NCI-H128 (cell line): ENCODE measurements around the gene P3H3.

Experiments
- DNase-seq: peaks from one replicate; lab custom pipeline; 2025; ENCODE audit not compliant: unreplicated experiment; lab: John Stamatoyannopoulos, UW

Gene P3H3

DNA sequence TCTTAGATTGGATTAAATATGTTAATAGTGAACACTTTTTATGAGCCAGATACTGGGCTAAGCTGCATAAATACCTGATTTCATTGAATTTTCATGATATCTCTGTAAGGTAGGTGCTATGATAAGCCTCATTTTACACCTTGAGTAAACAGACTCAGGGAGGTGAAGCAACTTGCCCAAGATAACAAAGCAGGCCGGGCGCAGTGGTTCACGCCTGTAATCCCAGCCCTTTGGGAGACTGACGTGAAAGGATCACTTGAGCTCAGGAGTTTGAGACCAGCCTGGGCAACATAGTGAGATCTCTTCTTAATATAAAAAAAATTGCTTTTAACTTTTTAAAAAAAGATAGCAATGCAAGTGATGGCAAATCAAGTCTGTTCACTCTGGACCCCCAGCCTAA is 13.9 kb downstream of the P3H3 start:
- no peak for DNase-seq

DNA sequence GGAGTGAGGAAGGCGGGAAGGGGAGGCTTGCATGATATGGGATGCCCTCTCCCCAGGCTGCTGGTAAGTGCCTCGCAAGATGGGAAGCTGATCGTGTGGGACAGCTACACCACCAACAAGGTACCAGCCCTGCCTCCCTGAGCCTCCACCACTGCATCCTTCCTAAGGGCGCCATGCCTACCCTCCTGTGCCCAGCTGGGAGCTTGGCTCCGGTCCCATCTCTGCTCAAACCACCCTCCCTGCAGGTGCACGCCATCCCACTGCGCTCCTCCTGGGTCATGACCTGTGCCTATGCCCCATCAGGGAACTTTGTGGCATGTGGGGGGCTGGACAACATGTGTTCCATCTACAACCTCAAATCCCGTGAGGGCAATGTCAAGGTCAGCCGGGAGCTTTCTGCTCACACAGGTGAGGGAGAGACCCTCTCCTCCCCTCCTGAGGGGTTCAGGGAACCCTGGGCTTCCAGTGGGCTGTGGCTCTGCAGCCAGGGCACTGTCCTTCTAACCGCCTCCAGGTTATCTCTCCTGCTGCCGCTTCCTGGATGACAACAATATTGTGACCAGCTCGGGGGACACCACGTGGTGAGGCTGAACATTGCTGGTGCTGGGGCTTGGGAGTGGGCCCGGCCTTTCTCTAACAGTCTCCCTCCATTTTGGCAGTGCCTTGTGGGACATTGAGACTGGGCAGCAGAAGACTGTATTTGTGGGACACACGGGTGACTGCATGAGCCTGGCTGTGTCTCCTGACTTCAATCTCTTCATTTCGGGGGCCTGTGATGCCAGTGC is 15.1 kb downstream of the P3H3 start:
- no peak for DNase-seq

DNA sequence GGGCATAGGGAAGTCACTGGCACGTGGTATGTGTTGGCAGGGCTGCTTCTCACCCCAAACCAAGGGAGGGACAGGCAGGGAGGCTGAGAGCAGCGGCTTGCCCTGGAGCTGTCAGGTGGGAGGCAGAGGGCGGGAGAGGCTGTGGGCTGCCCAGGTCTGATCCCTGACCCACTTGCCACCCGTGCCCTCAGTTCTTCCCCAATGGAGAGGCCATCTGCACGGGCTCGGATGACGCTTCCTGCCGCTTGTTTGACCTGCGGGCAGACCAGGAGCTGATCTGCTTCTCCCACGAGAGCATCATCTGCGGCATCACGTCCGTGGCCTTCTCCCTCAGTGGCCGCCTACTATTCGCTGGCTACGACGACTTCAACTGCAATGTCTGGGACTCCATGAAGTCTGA is 17.2 kb downstream of the P3H3 start:
- no peak for DNase-seq

DNA sequence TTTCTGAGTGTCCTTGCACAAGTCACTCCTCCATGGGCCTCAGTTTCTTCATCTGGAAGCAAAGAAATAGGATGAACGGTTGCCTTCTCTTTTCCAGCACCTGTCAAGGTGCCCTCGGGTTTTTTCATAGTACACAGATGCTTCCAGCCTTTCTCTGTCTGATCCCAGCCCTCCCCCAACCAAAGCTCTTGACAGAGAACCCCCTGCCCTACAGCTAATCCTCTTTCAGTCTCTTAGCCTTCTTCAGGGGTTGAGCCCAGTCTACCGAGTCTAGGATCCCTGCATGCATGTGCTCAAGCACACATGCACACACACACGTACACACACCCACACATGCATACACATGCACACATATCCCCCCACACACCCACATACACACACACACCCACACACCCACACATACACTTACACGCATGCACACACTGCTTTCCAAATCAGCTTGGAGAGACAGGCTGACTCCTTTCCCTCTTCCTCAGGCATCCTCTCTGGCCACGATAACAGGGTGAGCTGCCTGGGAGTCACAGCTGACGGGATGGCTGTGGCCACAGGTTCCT is 18.2 kb downstream of the P3H3 start:
- no peak for DNase-seq

DNA sequence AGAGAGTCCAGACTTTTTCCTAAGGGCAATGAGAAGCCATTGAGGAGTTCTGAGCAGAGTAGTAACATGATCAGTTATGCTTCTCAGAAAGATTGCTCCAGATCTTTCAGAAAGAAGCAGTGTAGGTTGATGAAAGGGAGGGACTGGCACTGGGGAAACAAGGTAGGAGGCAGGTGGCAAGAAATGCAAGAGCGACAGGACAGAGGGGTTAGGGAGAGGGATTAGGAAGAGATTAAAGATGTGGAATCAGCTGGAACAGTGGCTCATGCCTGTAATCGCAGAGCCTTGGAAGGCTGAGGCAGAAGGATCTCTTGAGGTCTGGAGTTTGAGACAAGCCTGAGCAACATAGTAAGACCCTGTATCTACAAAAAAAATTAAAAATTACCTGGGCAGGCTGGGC is 19.5 kb downstream of the P3H3 start:
- no peak for DNase-seq

DNA sequence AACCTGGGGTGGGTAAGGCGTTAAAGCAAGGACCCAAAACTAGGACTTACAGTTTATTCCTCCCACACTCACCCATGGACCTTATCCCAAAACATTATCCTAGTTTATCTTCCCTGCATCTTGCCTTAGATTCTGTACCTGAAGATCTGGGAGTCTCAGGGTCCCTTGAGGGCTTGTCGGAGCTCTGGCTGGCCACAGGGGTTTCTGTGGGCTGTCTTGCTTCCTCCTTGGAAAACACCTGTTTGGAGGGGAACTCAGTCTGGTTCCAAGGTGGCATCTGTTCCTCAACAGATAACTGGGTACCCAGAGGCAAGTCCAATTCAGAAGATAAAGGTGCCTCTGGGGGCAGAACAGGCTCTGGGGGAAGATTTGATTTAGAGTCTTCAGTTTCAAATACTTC is 21.2 kb downstream of the P3H3 start:
- DNase-seq = no peak

DNA sequence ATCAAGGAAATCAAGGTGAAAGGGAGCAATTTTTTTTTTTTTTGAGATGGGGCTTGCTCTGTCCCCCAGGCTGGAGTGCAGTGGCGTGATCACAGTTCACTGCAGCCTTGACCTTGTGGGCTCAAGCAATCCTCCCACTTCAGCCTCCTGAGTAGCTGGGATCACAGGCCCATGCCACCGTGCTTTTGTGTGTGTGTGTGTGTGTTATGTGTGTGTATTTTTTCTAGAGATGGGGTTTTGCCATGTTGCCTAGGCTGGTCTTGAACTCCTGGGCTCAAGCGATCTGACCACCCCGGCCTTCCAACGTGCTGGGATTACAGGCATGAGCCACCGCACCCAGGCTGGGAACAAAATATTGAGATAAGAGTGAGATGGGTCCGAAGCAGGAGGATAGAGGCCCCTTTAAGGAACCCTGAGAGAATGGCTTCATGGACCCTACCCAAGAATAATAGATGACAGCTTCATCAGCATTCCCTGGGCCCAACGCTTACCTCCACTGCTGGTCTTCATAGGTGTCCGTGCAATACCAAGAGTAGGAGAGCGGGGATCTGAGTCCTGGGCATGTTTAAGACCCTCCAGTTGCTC is 21.9 kb downstream of the P3H3 start:
- DNase-seq = no peak

DNA sequence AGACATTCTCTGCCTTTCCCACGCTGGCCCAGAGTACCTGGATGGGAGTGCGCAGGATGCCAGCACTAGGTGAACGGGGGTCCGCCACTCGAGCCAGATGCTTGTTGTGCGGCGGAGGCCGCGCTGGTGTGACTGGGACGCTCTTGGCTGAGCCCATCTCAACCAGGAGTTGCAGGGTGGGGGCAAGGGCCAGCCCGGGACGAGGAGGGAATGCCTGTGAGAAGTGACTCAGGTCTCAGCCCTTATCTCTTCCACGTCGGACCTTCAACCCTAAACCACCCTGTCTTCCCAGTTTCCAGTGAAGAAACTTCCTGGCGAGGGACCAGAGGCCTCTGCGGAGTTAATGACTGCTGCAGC is 22.6 kb downstream of the P3H3 start:
- no peak for DNase-seq

DNA sequence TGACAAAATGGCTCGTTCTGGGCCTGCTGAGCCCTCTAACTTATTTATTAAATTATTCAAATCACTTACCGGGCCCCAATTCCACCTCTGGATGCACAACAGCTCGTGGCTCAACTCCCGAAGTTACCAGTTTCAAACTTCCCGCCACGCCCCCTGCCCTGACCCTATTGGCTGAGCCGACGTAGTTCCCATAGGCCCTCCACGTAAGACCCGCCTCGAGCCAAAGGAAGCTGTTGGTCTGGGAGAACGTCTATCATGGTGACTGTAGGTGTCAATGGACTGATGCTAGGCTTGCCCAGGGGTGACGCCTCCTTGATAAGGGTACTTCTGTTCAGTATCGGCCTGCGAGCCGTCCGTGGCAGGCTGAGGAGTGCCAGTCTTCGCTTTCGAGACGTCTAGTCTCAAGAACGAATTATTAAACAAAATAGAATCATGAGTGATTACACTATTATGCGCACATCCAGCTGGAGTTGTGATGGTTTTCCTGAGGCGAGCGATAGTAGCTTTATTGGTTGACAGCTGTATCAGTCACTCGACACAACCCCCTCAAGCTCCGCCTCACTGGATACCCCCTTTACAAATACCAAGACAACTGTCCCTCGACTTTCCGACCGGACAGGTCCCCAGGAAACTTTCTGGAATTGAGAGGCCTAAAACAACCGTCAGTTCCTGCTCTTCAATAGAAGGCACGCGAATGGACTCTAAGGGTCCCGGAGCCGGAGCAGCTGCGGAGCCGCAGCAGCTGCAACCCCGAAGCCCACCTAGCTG is 23.1 kb downstream of the P3H3 start, which contains the start of gene CDCA3:
TSS of gene CDCA3 (minus strand) at position 134 of the 768 bp plus-strand sequence. CDS start 334 bp downstream, outside the sequence.
- DNase-seq = peak; percentile 98

DNA sequence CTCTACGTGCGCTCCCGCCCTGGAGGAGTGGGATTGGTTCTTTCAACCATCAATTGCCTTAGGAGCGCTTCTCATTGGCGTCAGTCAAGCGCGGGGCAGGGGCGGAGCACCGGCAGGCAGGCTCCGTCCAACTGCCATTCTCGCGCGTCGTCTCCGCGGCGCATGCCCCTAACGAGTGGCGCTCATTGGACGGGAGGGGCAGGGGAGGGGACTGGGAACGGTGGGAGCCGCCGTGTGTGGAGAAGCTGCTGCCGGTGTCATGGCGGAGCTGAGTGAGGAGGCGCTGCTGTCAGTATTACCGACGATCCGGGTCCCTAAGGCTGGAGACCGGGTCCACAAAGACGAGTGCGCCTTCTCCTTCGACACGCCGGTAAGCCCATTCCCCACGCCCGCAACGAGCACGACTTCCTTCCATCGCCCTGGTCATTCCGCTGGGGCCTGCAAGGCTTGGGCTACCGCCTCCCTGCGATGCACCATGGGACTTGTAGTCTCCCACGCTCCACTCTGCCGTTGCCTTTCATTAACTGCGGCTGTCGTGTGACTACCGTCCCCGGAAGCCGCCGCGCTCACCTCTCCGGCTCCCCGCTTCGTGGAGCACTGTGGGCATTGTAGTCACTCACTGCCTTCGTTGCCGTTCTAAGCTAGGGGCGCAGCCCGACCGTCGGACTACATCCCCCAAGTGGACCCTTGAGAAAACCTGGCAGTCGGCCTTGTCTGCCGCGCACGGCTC is 23.9 kb downstream of the P3H3 start, which contains the start of gene USP5:
TSS of gene USP5 (plus strand) at position 230 of the 730 bp plus-strand sequence. CDS start at position 260, 30 bp downstream.
- DNase-seq = peak; percentile 100

DNA sequence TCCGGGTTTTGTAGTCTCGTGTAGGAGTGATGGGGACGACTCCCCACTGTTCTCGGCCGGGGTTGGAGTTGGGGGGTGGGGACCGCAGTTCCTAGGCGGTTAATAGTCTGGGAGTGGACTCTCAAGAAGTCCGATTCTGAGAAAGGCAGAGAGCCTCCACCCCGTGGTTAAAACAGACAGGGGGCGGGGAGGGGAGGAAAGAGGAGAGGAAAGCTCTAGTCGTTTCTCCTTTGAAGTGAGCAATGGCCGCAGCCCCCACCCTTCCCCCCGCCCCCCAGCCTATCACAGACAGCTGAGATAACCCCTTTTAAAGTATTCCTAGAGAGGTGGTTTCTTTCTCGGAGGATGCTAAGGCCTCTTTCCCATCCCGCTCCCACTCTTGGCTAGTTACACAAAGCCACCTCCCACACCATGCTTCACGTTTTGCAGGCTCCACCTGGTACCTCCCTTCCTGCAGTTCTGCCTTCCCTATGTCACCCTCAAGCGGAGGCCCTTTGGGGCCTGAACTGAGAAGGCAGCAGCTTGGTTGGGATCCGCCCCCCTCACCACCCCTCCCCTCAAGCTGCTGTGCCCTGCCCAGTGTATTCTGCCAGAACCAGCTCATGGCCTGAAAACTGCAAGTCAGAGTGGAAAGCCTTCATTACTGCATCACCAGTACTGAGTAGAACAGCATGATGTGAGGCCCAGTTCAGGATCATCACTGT is 24.6 kb downstream of the P3H3 start:
- peak; percentile 60 for DNase-seq

DNA sequence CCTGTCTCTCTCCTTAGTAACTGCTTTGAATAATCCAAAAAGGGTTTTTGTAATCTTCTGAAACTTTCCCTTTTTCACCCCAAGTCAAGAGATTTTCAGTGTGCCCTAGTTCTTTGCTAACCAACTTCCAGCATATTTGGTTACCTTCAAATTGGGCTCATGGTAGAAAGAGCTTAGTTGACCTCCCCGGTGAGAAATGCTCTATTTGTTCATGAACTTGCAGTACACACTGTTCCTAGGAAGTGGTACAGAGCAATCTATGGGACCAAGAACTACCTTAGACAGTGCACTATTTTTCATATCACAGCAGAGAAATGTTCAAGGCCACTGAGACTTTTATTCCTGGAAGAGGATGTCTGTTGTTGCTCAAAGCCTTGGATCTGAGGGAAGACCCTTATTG is 25.4 kb downstream of the P3H3 start:
- no peak for DNase-seq

DNA sequence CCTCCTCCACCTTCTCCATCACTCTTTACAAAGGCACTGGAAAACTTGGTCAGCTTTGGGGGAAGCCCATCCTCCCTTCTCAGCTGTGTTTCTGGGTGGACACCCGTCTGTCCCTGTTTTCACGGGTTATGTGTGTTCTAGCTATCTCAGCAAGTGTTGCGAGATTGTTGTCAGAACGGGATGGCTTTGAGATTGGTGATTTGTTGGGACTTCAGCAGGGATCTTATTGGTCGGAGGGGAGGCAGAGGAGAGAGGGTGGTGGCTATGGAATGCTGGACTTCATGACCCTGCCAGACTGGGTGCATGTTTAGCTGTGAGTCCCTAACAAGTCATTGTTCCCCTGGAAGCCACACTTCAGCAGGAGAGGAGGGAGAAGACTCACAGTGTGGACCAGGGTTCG is 25.8 kb downstream of the P3H3 start:
- no peak for DNase-seq

DNA sequence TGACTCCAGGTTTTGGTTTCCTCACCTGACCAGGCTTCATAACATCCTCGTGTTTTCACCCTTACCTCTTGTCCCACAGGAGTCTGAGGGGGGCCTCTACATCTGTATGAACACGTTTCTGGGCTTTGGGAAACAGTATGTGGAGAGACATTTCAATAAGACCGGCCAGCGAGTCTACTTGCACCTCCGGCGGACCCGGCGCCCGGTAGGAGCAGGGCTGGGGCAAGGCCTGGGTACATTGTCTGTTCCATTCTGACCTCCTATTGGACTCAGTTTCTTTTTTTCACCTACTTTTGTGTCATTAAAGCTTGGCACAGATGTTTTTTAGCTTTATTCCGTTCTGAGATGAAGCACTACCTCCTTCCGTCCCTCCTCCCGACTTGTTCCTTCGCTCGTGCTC is 27.1 kb downstream of the P3H3 start:
- DNase-seq = no peak

DNA sequence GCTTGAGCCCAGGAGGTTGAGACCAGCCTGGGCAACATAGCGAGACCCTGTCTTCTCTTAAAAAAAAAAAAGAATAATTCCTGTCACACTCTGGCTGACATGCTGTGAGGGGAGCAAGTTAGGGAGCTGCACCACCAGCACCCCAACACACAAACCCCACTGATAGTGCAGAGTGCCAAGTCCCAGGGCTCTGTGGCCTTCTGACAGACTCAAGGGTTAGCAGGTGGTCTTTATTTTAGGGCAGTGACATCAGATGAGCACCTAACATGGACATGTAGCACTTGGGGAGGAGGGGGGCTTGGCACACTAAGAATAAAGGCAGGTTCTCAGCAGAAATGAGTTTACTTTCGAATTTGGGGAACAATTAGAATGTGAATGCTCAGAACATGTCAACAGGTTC is 30.6 kb downstream of the P3H3 start:
- no peak for DNase-seq

DNA sequence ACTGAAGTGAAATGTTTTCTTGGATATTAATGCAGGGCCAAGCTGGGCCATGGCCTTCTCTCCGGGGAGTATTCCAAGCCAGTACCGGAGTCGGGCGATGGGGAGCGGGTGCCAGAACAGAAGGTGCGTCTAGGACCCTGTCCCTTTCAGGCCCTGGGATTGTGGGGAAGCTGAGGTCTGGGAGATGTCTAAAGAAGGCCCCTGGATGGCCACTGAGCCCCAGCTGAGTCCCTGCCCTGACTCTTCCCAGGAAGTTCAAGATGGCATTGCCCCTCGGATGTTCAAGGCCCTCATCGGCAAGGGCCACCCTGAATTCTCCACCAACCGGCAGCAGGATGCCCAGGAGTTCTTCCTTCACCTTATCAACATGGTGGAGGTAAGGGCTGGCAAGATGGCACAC is 31.9 kb downstream of the P3H3 start:
- no peak for DNase-seq

DNA sequence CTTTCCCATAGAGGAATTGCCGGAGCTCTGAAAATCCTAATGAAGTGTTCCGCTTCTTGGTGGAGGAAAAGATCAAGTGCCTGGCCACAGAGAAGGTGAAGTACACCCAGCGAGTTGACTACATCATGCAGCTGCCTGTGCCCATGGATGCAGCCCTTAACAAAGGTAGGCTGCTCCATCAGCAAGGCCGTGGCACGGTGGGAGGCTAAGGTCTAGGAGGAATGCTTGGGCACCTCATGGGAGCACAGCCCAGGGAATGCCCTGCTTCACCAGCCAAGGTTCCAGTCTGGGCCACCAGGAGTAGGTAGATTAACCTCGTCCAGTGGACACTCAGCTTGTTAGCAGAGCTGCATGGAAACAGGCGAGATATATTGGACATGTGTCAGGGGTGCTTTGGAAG is 32.7 kb downstream of the P3H3 start:
- DNase-seq = no peak

DNA sequence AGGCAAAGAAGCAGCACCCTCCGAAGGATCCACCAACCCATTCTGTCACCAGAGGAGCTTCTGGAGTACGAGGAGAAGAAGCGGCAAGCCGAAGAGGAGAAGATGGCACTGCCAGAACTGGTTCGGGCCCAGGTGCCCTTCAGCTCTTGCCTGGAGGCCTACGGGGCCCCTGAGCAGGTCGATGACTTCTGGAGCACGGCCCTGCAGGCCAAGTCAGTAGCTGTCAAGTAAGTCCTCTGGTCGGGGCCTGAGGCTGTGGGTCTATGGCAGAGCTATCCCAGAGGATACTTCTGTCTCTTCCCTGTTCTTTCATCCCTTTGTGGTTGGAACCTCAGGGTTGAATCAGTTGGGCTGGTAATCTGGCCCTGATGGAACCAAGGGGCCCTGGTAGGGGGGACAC is 33.2 kb downstream of the P3H3 start:
- DNase-seq = no peak

DNA sequence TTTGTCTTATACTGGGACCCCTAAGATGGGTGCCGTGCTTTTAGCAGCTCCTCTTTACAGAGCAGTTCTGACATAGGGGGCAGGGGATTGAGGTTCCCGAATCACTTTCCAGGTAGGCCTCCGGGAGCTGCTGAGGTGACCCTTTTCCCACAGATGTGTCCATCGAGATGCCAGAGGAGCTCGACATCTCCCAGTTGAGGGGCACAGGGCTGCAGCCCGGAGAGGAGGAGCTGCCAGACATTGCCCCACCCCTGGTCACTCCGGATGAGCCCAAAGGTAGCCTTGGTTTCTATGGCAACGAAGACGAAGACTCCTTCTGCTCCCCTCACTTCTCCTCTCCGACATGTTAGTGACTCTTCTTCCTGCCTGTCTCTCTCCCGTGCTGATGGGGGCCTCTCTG is 34.8 kb downstream of the P3H3 start:
- DNase-seq = no peak

DNA sequence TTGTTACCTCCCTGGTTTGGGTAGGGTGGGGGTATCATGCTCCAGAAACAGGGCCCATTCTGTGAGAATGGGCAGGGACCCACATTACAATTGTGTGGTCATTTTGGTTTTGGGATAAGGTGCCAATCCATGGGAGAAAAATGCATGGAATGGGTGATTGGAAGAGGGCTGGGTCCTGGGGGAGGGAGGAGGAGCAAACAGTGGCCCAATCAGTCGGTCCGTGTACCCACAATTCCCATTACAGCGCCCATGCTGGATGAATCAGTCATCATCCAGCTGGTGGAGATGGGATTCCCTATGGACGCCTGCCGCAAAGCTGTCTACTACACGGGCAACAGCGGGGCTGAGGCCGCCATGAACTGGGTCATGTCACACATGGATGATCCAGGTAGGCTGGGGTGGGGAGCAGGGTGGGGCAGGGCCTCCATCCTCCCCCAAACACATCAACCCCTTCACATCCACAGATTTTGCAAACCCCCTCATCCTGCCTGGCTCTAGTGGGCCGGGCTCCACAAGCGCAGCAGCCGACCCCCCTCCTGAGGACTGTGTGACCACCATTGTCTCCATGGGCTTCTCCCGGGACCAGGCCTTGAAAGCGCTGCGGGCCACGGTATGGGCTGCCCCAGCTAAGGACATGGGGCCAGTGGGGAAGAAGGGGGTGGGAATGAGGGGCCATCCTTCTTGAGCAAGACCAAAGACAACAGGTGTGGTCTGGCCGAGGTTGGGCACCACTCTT is 35.5 kb downstream of the P3H3 start:
- DNase-seq = no peak
